OCI-LY1 (cell line): Measurements from ENCODE around the gene PRPH.

Experiments
- H2AFZ ChIP-seq: fragments of 200-600 bp; sonication (generic), shearing (Covaris generic); 2 replicates; pipeline ENCODE4 v1.6.0; 2014; ENCODE audit warnings: antibody characterized with exemption, mild to moderate bottlenecking, low read length
- H3F3A ChIP-seq: fragments of 200-600 bp; sonication (generic), shearing (Covaris generic); 2 replicates; pipeline ENCODE4 v1.6.0; 2014; ENCODE audit warnings: mild to moderate bottlenecking, antibody characterized with exemption, low read length, moderate library complexity; ENCODE audit not compliant: insufficient read depth
- H3K27ac ChIP-seq: fragments of 200-600 bp; sonication (generic); 2 replicates; pipeline ENCODE4 v1.5.1; 2014; ENCODE audit warnings: low read length, mixed run types, mild to moderate bottlenecking, low read depth; ENCODE audit not compliant: poor library complexity, severe bottlenecking
- H3K27me3 ChIP-seq: fragments of 200-600 bp; sonication (generic); 2 replicates; pipeline ENCODE4 v1.6.0; 2014; ENCODE audit warnings: antibody characterized with exemption, mild to moderate bottlenecking, low read length, moderate library complexity; ENCODE audit not compliant: insufficient read depth
- H3K36me3 ChIP-seq: fragments of 200-600 bp; sonication (generic); 2 replicates; pipeline ENCODE4 v1.6.1; 2014; ENCODE audit warnings: mild to moderate bottlenecking, antibody characterized with exemption, low read length, moderate library complexity, mixed read lengths; ENCODE audit not compliant: insufficient read depth
- H3K4me1 ChIP-seq: fragments of 200-600 bp; sonication (generic); 2 replicates; pipeline ENCODE4 v1.5.1; 2014; ENCODE audit warnings: mild to moderate bottlenecking, low read length, moderate library complexity; ENCODE audit not compliant: insufficient read depth, severe bottlenecking
- H3K4me2 ChIP-seq: fragments of 200-600 bp; sonication (generic), shearing (Covaris generic); 2 replicates; pipeline ENCODE4 v1.6.1; 2014; ENCODE audit warnings: low read length
- H3K4me3 ChIP-seq: fragments of 200-600 bp; sonication (generic); 2 replicates; pipeline ENCODE4 v1.5.1; 2014; ENCODE audit warnings: low read length, low read depth, mild to moderate bottlenecking, mixed read lengths; ENCODE audit not compliant: poor library complexity, severe bottlenecking
- H3K79me2 ChIP-seq: fragments of 200-600 bp; shearing (Covaris generic); 2 replicates; pipeline ENCODE4 v1.6.1; 2016; ENCODE audit warnings: mixed run types, low read length, mixed read lengths; ENCODE audit not compliant: insufficient read depth
- H3K9ac ChIP-seq: fragments of 200-600 bp; sonication (generic), shearing (Covaris generic); 2 replicates; pipeline ENCODE4 v1.6.1; 2014; ENCODE audit warnings: mild to moderate bottlenecking, low read length, mixed read lengths
- H3K9me2 ChIP-seq: fragments of 200-600 bp; sonication (generic), shearing (Covaris generic); 2 replicates; pipeline ENCODE4 v1.6.1; 2014; ENCODE audit warnings: low read depth, mild to moderate bottlenecking, low read length, mixed read lengths
- H3K9me3 ChIP-seq: fragments of 200-600 bp; shearing (Covaris generic); 2 replicates; pipeline ENCODE4 v1.6.1; 2014; ENCODE audit warnings: low read length, mixed read lengths
- H4K20me1 ChIP-seq: fragments of 200-600 bp; sonication (generic), shearing (Covaris generic); 2 replicates; pipeline ENCODE4 v1.6.0; 2016; ENCODE audit warnings: mild to moderate bottlenecking, low read length; ENCODE audit not compliant: insufficient read depth
- CTCF ChIP-seq: fragments of 200-600 bp; sonication (generic), shearing (Covaris generic); IDR thresholded peaks from 2 replicates; pipeline ENCODE4 v1.5.1; 2017; ENCODE audit warnings: mild to moderate bottlenecking, antibody characterized with exemption, low read length, moderate library complexity, mixed read lengths
- EZH2 ChIP-seq: fragments of 200-600 bp; sonication (generic), shearing (Covaris generic); IDR thresholded peaks from 2 replicates; pipeline ENCODE4 v1.8.0; 2017; ENCODE audit warnings: borderline replicate concordance, mixed run types, mild to moderate bottlenecking, antibody characterized with exemption, low read length, moderate library complexity, mixed read lengths

The PRPH gene

GRCh38 chr12:49288922-49289555 lies 5.9 kb upstream of the PRPH start:
- Histone ChIP-seq H4K20me1 (no peaks in the 10 kb centered on the region), H3K4me1 (no peaks in the 10 kb centered on the region), H3K27me3 (no peaks in the 10 kb centered on the region; the same call in 1 of the 2 replicates), H3K9me2 (no peaks in the 10 kb centered on the region), H3F3A (no peaks in the 10 kb centered on the region), H3K4me3 (no peak overlapping the region), H3K36me3 (no peaks in the 10 kb centered on the region), H3K9ac (no peak overlapping the region), H2AFZ (no peak overlapping the region), H3K9me3 (no peaks in the 10 kb centered on the region), H3K79me2 (no peaks in the 10 kb centered on the region), H3K4me2 (no peak overlapping the region), H3K27ac (no peak overlapping the region)
- TF ChIP-seq CTCF (no peak), EZH2 (no peak)

- Histone ChIP-seq H3K79me2 (no peaks in the 10 kb centered on the region), H3K27me3 (peaks cover 4% of the 10 kb centered on the region; the same call in 1 of the 2 replicates), H3K9me2 (no peaks in the 10 kb centered on the region), H3K9me3 (no peaks in the 10 kb centered on the region), H4K20me1 (no peaks in the 10 kb centered on the region), H3K36me3 (no peaks in the 10 kb centered on the region), H3F3A (no peaks in the 10 kb centered on the region), H3K9ac (no peak overlapping the region), H3K4me2 (no peak overlapping the region), H3K4me3 (no peak overlapping the region), H3K4me1 (peaks cover 8% of the 10 kb centered on the region), H2AFZ (no peak overlapping the region), H3K27ac (no peak overlapping the region)
- TF ChIP-seq CTCF (no peak), EZH2 (no peak)
Measured at GRCh38 chr12:49292729-49293055, 2.3 kb upstream of the PRPH start.

- TF ChIP-seq EZH2 (no peak), CTCF (no peak)
- no peaks in the 10 kb centered on the region for H3F3A ChIP-seq
- H3K4me1 ChIP-seq: peaks cover 8% of the 10 kb centered on the region
- no peak overlapping the region for H3K9ac ChIP-seq
- no peaks in the 10 kb centered on the region for H3K9me3 ChIP-seq
- peaks cover 4% of the 10 kb centered on the region; the same call in 1 of the 2 replicates for H3K27me3 ChIP-seq
- no peak overlapping the region for H3K4me3 ChIP-seq
- no peak overlapping the region for H3K4me2 ChIP-seq
- H3K36me3 ChIP-seq: no peaks in the 10 kb centered on the region
- no peaks in the 10 kb centered on the region for H4K20me1 ChIP-seq
- H3K27ac ChIP-seq: no peak overlapping the region
- H3K9me2 ChIP-seq: no peaks in the 10 kb centered on the region
- H2AFZ ChIP-seq: no peak overlapping the region
- H3K79me2 ChIP-seq: no peaks in the 10 kb centered on the region
Measured at GRCh38 chr12:49293056-49293956, 1.6 kb upstream of the PRPH start.
